Adrenal gland (tissue), 12 donors: ENCODE data around the gene MACROH2A2. TPM values are rescaled to one million over a fixed set of nuclear protein-coding genes. Genes with fewer than 3 reads are reported as not detected.

Experiments used
- DNase-seq, 7 donors: peaks; one replicate each; pipeline ENCODE4 v3.0.0-alpha.2; 2019 to 2020
- H3K27ac ChIP-seq, 5 donors: fragments of 200-600 bp; sonication (generic) in 4 of 5; 1 replicate in 3 of 5; 2 replicates in 2 of 5; pipeline versions ENCODE4 v1.5.1 to v1.8.0; 2016 to 2020; ENCODE audit warnings: mild to moderate bottlenecking in 1 of 5
- H3K27me3 ChIP-seq: fragments of 200-600 bp; 2 replicates; pipeline ENCODE4 v1.8.0; 2021
- H3K36me3 ChIP-seq, 2 donors: fragments of 200-600 bp; replicated peaks in 1 of 2; 1 replicate in 1 of 2; 2 replicates in 1 of 2; pipeline versions ENCODE4 v1.5.1 to v1.8.0; 2018 to 2022
- H3K4me1 ChIP-seq, 2 donors: fragments of 200-600 bp; replicated peaks in 1 of 2; 1 replicate in 1 of 2; 2 replicates in 1 of 2; pipeline versions ENCODE4 v1.5.1 to v1.8.0; 2018 to 2021
- H3K4me3 ChIP-seq, 4 donors: fragments of 200-600 bp; sonication (generic) in 3 of 4; one replicate each; pipeline ENCODE4 v1.5.1; 2016 to 2018
- H3K9me3 ChIP-seq, 3 donors: fragments of 200-600 bp; sonication (generic) in 1 of 3; replicated peaks in 1 of 3; 1 replicate in 2 of 3; 2 replicates in 1 of 3; pipeline versions ENCODE4 v1.5.1 to v1.8.0; 2016 to 2021
- CTCF ChIP-seq, 6 experiments: fragments of 450-650 bp in 4 of 6; fragments of 200-600 bp in 2 of 6; sonication (generic) in 1 of 6; IDR thresholded peaks; 1 replicate in 5 of 6; 2 replicates in 1 of 6; pipeline versions ENCODE4 v1.5.1 to v1.8.0; 2016 to 2021; ENCODE audit warnings: antibody characterized with exemption in 6 of 6, mild to moderate bottlenecking in 2 of 6, moderate library complexity in 1 of 6
- POLR2A ChIP-seq, 2 donors: fragments of 450-650 bp; IDR thresholded peaks; one replicate each; pipeline ENCODE4 v1.6.1; 2017; ENCODE audit warnings: antibody characterized with exemption in 2 of 2, mild to moderate bottlenecking in 2 of 2, moderate library complexity in 1 of 2
- WGBS, 4 donors: extraction: QIAGEN DNeasy Blood & Tissue Kit in 2 of 4; methylation state at CpG; one replicate each; pipeline versions ENCODE4 v1.1.5 to v1.1.7; 2013 to 2017; 5-methylcytosine and 5-hydroxymethylcytosine counted together
- intact Hi-C, 2 donors: fragments of 100-400 bp; cut with DNase I; formaldehyde crosslinking; loops; one replicate each; pipeline versions ENCODE4 v1.14.1 to v1.15.0; 2022 to 2023
- polyA plus RNA-seq, 3 donors: library from polyadenylated mRNA; stranded (reverse); fragments of 200-250 nt in 2 of 3; fragments of 350-450 nt in 1 of 3; fragmentation: Illumina TruSeq in 1 of 3; extraction: RNeasy Lipid Tissue Mini Kit (QIAGEN cat#74804) in 1 of 3; gene quantifications; one replicate each; pipeline ENCODE4 v1.2.3, GENCODE V29; 2013 to 2014
- total RNA-seq, 9 donors: library from RNA; depleted of rRNA in 4 of 9; stranded (reverse); fragments of >200 nt in 4 of 9; fragments of 120-200 nt in 1 of 9; fragmentation: NEBNext Ultra II Directional in 1 of 9; extraction: Animal tissue kit (Norgen Biotek cat#: 25700) in 1 of 9; gene quantifications; one replicate each; pipeline versions ENCODE4 v1.1.0 to v1.2.4, GENCODE V29; 2013 to 2023
- donor health status: healthy with polysubstance abuse.
- donor health status: Bipolar disorder and iron deficiency.
- donor health status: DM: yes; HTN: yes; CAD: no.
- donor health status: DM: no; HTN: no; CAD: no.
- donor health status: DM: no; HTN: no; CAD: no.
- donor health status: DM: yes; HTN: yes; CAD: no.

MACROH2A2 gene
- total and polyA plus RNA-seq, 12 donors = 1.8 to 28.1 (median 3.3) TPM

DNA sequence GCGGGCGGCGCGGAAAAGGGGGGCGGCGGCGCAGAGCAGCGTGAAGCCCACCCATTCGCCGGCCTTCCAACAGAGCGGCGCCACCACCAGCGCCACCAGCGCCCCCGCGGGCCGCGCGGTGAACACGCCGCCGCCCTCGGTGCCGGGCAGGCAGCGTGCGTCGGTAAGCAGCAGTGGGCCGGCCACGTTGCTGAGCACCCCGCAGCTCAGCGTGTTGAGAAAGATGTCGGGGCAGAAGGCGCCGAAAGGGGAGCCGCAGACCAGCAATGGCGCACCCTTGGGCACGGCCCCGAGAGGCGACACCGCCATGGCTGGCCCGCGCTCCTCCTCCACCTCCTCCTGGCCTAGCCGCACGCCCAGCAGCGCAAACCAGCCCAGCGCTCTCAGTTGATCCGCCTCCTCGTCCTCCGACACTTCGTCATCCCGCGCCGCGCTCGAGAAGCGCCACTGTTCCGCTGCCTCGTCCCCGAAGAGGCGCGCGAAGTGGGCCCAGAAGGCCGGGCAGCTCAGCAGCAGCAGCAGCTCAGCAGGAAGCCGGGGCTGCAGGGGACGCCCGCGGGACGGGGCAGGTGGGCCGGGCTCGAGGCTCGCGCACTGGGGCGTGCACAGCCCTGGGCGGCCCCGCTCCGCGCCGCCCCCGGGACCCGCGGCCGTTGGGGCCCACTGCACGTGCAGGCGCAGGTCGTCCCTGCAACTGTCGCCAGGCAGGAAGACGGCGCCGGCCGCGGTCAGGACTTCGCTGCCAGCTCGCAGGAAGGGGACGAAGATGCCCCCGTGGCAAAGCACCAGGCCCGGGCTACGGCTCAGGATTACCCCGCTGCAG is 93.2 kb downstream of the MACROH2A2 start:
- H3K36me3 ChIP-seq = peaks cover 0 to 21% of the 10 kb centered on the region in 2 donors
- 0 to 1% (median 1%) methylated on average over 9 to 98 of the region's 98 CpGs for WGBS, 4 donors
- peak; percentile 64 to 81 (median 72) for DNase-seq

DNA sequence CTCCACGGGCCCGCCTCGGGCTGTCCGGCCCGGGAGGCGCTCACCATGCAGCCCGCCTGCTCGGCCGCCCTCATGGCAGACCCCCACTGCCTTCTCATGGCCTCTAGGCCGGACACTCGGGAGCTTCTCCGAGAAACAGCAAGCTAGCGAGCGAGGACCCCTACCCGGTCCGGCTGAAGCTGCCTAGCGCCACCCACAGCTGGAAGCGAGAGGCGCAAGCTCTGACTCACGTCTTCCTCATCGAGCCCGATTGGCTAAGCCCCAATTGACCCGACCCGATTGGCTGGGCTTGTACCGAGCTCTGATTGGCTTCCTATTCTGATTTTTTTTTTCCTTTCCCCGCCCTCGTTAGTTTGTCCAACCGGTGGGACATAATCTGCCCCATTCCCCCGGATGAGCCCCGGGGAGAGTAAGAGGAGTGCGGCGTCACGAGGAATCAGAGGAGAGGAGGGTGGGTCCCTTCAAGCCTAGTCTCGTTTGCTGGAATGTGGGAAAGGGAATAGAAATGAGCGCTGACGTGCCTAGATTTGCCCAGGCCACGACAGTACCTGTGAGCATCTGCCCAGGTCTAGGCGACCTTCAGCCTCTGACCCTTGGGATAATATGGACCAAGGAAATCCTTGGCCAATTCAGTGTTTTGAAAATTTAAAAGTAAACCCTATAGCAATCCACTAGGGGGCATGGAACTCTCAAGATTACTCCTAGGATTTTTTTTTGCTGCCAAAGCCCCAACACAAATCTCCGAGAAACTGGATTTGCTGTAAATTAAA is 94.0 kb downstream of the MACROH2A2 start, which contains the start of gene TYSND1:
TSS of gene TYSND1 (minus strand) at position 212 of the 770 bp plus-strand sequence. CDS start at position 98, 114 bp downstream.
- WGBS, 4 donors = 1 to 2% (median 1%) methylated on average over 21 to 39 of the region's 39 CpGs
- DNase-seq = peak; percentile 97 to 99 (median 99)
- H3K36me3 ChIP-seq = peaks cover 0 to 28% of the 10 kb centered on the region in 2 donors
- H3K27me3 ChIP-seq = no peaks in the 10 kb centered on the region
- intact Hi-C loops = no loop called here
- peaks cover 17 to 23% of the 10 kb centered on the region in 2 donors for H3K4me1 ChIP-seq
- H3K9me3 ChIP-seq = no peaks in the 10 kb centered on the region
- peak within 1 kb of the TSS; percentile 81 to 96 (median 86) for H3K27ac ChIP-seq
- TF ChIP-seq CTCF (IDR thresholded peaks at IDR 0.05) (peak; percentile 47 to 79 (median 69)), POLR2A (IDR thresholded peaks at IDR 0.05) (peak; percentile 43 to 90)
- H3K4me3 ChIP-seq = peak within 1 kb of the TSS in 3 of 4 donors; percentile 36 to 74 (median 56)

More for the DNA sequence above, 93.2 kb downstream of the MACROH2A2 start:
- intact Hi-C loops = no loop called here
- peaks cover 18 to 23% of the 10 kb centered on the region in 2 donors for H3K4me1 ChIP-seq
- peak overlapping the region; percentile 81 to 96 (median 86) for H3K27ac ChIP-seq
- TF ChIP-seq CTCF (IDR thresholded peaks at IDR 0.05) (peak in 5 of 6 experiments; percentile 35 to 72 (median 51)), POLR2A (IDR thresholded peaks at IDR 0.05) (peak; percentile 14 to 21)
- peak overlapping the region in 3 of 4 donors; percentile 36 to 74 (median 56) for H3K4me3 ChIP-seq
- H3K27me3 ChIP-seq = no peaks in the 10 kb centered on the region
- no peaks in the 10 kb centered on the region for H3K9me3 ChIP-seq

DNA sequence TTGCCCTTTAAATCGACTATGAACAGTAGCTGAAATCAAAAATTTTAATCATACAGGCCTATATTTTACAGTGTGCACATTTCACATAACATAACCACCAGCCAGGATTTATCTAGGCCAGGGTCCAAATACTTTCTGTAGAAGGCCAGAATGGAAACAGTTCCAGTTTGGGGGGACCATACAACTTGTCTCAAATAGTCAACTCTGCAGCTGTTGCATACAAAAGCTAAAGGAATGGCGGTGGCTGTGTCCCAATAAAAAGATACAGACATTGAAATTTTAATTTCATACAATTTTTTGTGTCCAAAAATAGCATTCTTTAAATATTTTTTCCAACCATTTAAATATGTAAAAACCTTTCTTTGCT is 94.6 kb downstream of the MACROH2A2 start:
- intact Hi-C loops = no loop called here
- Histone ChIP-seq H3K36me3 (peaks cover 0 to 33% of the 10 kb centered on the region in 2 donors), H3K27ac (peak overlapping the region; percentile 81 to 96 (median 86)), H3K9me3 (no peaks in the 10 kb centered on the region), H3K27me3 (no peaks in the 10 kb centered on the region), H3K4me3 (peak overlapping the region in 2 of 4 donors; percentile 13 to 74), H3K4me1 (peaks cover 17 to 23% of the 10 kb centered on the region in 2 donors)
- no peak for DNase-seq
- 23 to 32% (median 28%) methylated on average over 2 of the region's 2 CpGs for WGBS, 4 donors
- TF ChIP-seq CTCF (IDR thresholded peaks at IDR 0.05) (no peak), POLR2A (IDR thresholded peaks at IDR 0.05) (no peak)

DNA sequence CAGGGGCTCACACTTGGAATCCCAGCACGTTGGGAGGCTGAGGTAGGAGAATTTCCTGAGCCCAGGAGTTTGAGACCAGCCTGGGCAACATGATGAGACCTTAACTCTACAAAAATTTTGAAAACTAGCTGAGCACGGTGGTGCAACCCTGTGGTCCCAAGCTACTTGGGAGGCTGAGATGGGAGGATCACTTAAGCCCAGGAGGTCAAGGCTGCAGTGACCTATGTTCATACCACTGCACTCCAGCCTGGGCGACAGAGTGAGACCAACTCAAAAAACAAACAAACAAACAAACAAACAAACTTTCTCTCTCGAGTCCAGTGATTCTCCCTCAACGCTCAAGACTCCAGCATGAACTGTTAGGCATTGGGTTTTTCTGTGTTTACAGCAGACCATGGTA is 95.9 kb downstream of the MACROH2A2 start:
- TF ChIP-seq POLR2A (IDR thresholded peaks at IDR 0.05) (no peak), CTCF (IDR thresholded peaks at IDR 0.05) (no peak)
- Histone ChIP-seq H3K27me3 (no peaks in the 10 kb centered on the region), H3K27ac (no peak overlapping the region), H3K4me1 (peaks cover 17 to 23% of the 10 kb centered on the region in 2 donors), H3K4me3 (no peak overlapping the region), H3K36me3 (peaks cover 0 to 46% of the 10 kb centered on the region in 2 donors), H3K9me3 (no peaks in the 10 kb centered on the region)
- intact Hi-C loops = no loop called here
- WGBS, 4 donors = 90 to 92% (median 91%) methylated on average over 5 of the region's 5 CpGs
- no peak for DNase-seq
